GM12878 (cell line): ENCODE data around the gene CALHM2.

ENCODE experiments used
- CREB1 ChIP-seq: IDR thresholded peaks from 2 replicates; pipeline ENCODE4 v1.6.1; 2012; ENCODE audit warnings: low read depth, mild to moderate bottlenecking, inconsistent platforms
- CTCF ChIP-seq, 3 experiments: IDR thresholded peaks in 2 of 3; conservative IDR thresholded peaks in 1 of 3; 2 replicates each; pipeline ENCODE4 v1.5.1; 2011; ENCODE audit warnings: low read depth in 3 of 3, low read length in 3 of 3, mild to moderate bottlenecking in 3 of 3, control low read depth in 2 of 3, moderate library complexity in 2 of 3, inconsistent platforms in 1 of 3, mixed read lengths in 1 of 3; ENCODE audit not compliant: control insufficient read depth in 2 of 3, insufficient read depth in 1 of 3; ENCODE audit errors: extremely low read depth in 1 of 3
- HDAC6 ChIP-seq: fragments of 200-600 bp; sonication (generic); IDR thresholded peaks from one replicate; pipeline ENCODE4 v1.8.0; 2017; ENCODE audit warnings: antibody characterized with exemption; ENCODE audit not compliant: unreplicated experiment
- JUND ChIP-seq: IDR thresholded peaks from 2 replicates; pipeline ENCODE4 v1.6.1; 2012; ENCODE audit warnings: low read depth, mild to moderate bottlenecking, low read length, improper control_type of control experiment, moderate library complexity
- MAX ChIP-seq: IDR thresholded peaks from 2 replicates; pipeline ENCODE4 v1.6.1; 2012; ENCODE audit warnings: low read depth, low read length, improper control_type of control experiment
- PAX8 ChIP-seq: fragments of 450-650 bp; IDR thresholded peaks from 2 replicates; pipeline ENCODE4 v1.6.1; 2017; ENCODE audit warnings: mild to moderate bottlenecking, moderate library complexity
- SMAD1 ChIP-seq: fragments of 450-650 bp; IDR thresholded peaks from 2 replicates; pipeline ENCODE4 v1.6.1; 2018; ENCODE audit warnings: mild to moderate bottlenecking, low read depth; ENCODE audit not compliant: partially characterized antibody
- SP1 ChIP-seq: IDR thresholded peaks from one replicate; pipeline ENCODE4 v1.6.1; 2011; ENCODE audit warnings: low read depth, low read length
- YY1 ChIP-seq: IDR thresholded peaks from 2 replicates; pipeline ENCODE4 v1.6.1; 2011; ENCODE audit warnings: low read depth, mild to moderate bottlenecking, low read length

- TF ChIP-seq CTCF (IDR thresholded peaks at IDR 0.05 in 2 of 3, conservative IDR thresholded peaks at IDR 0.05 in 1 of 3; ENCODE audit: control insufficient read depth in 2 of 3, extremely low read depth in 1 of 3, insufficient read depth in 1 of 3, low read depth in 3 of 3, low read length in 3 of 3), result no peak
- TF ChIP-seq CREB1, result no peak
- TF ChIP-seq SMAD1, result no peak
- TF ChIP-seq JUND, result no peak
- no peak for TF ChIP-seq YY1
- no peak for TF ChIP-seq PAX8
- TF ChIP-seq MAX, result no peak
- no peak for TF ChIP-seq SP1
- TF ChIP-seq HDAC6, result no peak
Observed at GRCh38 chr10:103452506-103453230, 498 bp upstream of the CALHM2 start.
